A549 (cell line): ENCODE measurements around the gene ORAI1. TPM values are rescaled to one million over a fixed set of nuclear protein-coding genes. Genes with fewer than 3 reads are reported as not detected.

ENCODE experiments used
- ATAC-seq, 2 experiments: fragments of 200-7000 bp in 1 of 2; fragments of >200 bp in 1 of 2; cut with Nextera tagmentation in 1 of 2; cut with Tn5 transposase in 1 of 2; 3 replicates each; pipeline versions ENCODE4 v1.8.0 to v1.9.1; 2018 to 2020; ENCODE audit warnings: mild to moderate bottlenecking in 1 of 2, moderate library complexity in 1 of 2
- CTCF ChIA-PET: fragments of 300-600 bp; sonication (Branson Sonifier 250); formaldehyde crosslinking; extraction: SDS; loops from one replicate; lab custom pipeline; 2021; ENCODE audit warnings: antibody characterized with exemption, inconsistent platforms; lab: Yijun Ruan, JAX
- POLR2A ChIA-PET: fragments of 350-600 bp; formaldehyde crosslinking; extraction: SDS; loops from one replicate; lab custom pipeline; 2021; ENCODE audit warnings: antibody characterized with exemption, inconsistent platforms; lab: Yijun Ruan, JAX
- DNase-seq, 2 experiments: peaks; one replicate each; pipeline versions ENCODE4 v3.0.0 to v3.0.0-alpha.2; 2011 to 2016; ENCODE audit warnings: low read depth in 1 of 2, low spot score in 1 of 2
- FAIRE-seq: peaks from 2 replicates; lab custom pipeline; 2011; peaks lifted over from hg19 to GRCh38; lab: Jason Lieb, UNC
- H3K27ac ChIP-seq, 2 experiments: fragments of >200 bp; sonication (Bioruptor Twin); formaldehyde crosslinking; 3 replicates each; pipeline ENCODE4 v1.5.1; 2016 to 2017
- H3K4me1 ChIP-seq: fragments of >200 bp; sonication (Bioruptor Twin); formaldehyde crosslinking; 3 replicates; pipeline ENCODE4 v1.6.1; 2016
- H3K4me2 ChIP-seq: fragments of >200 bp; sonication (Bioruptor Twin); formaldehyde crosslinking; 3 replicates; pipeline ENCODE4 v1.6.1; 2016
- H3K4me3 ChIP-seq: fragments of >200 bp; sonication (Bioruptor Twin); formaldehyde crosslinking; 3 replicates; pipeline ENCODE4 v1.5.1; 2016
- H3K9me3 ChIP-seq: fragments of >200 bp; sonication (Bioruptor Twin); formaldehyde crosslinking; 3 replicates; pipeline ENCODE4 v1.6.1; 2016
- BHLHE40 ChIP-seq: IDR thresholded peaks from 2 replicates; pipeline ENCODE4 v1.6.1; 2012; ENCODE audit warnings: low read depth, low read length, inconsistent platforms
- CBX2 ChIP-seq: fragments of 200-600 bp; sonication (generic); IDR thresholded peaks from 2 replicates; pipeline ENCODE4 v1.6.1; 2016; ENCODE audit warnings: low read depth, mild to moderate bottlenecking, borderline replicate concordance
- EHF ChIP-seq: fragments of 250-450 bp; sonication (Bioruptor Pico); IDR thresholded peaks from 2 replicates; pipeline ENCODE4 v1.5.0; 2020; ENCODE audit warnings: mild to moderate bottlenecking
- EHMT2 ChIP-seq: fragments of 200-600 bp; sonication (generic); IDR thresholded peaks from 2 replicates; pipeline ENCODE4 v1.6.1; 2016; ENCODE audit warnings: antibody characterized with exemption, low read depth, mild to moderate bottlenecking, moderate library complexity
- ELK1 ChIP-seq: fragments of 150-350 bp; IDR thresholded peaks from 2 replicates; pipeline ENCODE4 v1.6.1; 2014; ENCODE audit warnings: low read depth, mild to moderate bottlenecking, low read length
- ESRRA ChIP-seq: fragments of 150-350 bp; IDR thresholded peaks from 2 replicates; pipeline ENCODE4 v1.6.1; 2014; ENCODE audit warnings: mild to moderate bottlenecking, low read length, borderline replicate concordance
- FOSB ChIP-seq: fragments of 250-450 bp; sonication (Bioruptor Pico); IDR thresholded peaks from 2 replicates; pipeline ENCODE4 v1.5.0; 2020; ENCODE audit warnings: mild to moderate bottlenecking, moderate library complexity
- FOSL2 ChIP-seq, 2 experiments: fragments of 450-650 bp in 1 of 2; fragments of >200 bp in 1 of 2; sonication (Bioruptor Twin) in 1 of 2; formaldehyde crosslinking; IDR thresholded peaks; 2 replicates each; pipeline versions ENCODE4 v1.5.0 to v1.6.1; 2016 to 2020; ENCODE audit warnings: mild to moderate bottlenecking in 1 of 2, moderate library complexity in 1 of 2
- FOXS1 ChIP-seq: fragments of 250-450 bp; sonication (Bioruptor Pico); IDR thresholded peaks from 2 replicates; pipeline ENCODE4 v1.5.0; 2020; ENCODE audit warnings: mild to moderate bottlenecking, moderate library complexity
- HDAC2 ChIP-seq: fragments of 200-600 bp; sonication (generic); IDR thresholded peaks from 2 replicates; pipeline ENCODE4 v1.6.1; 2016
- JUN ChIP-seq, 2 experiments: fragments of >200 bp; sonication (Bioruptor Twin); formaldehyde crosslinking; IDR thresholded peaks; 2 replicates in 1 of 2; 3 replicates in 1 of 2; pipeline ENCODE4 v1.6.1; 2016 to 2017
- JUNB ChIP-seq: fragments of >200 bp; sonication (Bioruptor Twin); formaldehyde crosslinking; IDR thresholded peaks from 2 replicates; pipeline ENCODE4 v1.6.1; 2016
- MAFK ChIP-seq: fragments of 450-650 bp; IDR thresholded peaks from 2 replicates; pipeline ENCODE4 v1.6.1; 2014; ENCODE audit not compliant: partially characterized antibody
- NR3C1 ChIP-seq: fragments of >200 bp; sonication (Bioruptor Twin); formaldehyde crosslinking; IDR thresholded peaks from 3 replicates; pipeline ENCODE4 v1.6.1; 2017
- RARB ChIP-seq: fragments of 250-450 bp; sonication (Bioruptor Pico); IDR thresholded peaks from 2 replicates; pipeline ENCODE4 v1.8.0; 2021; ENCODE audit warnings: mild to moderate bottlenecking, moderate library complexity
- REST ChIP-seq: fragments of 200-600 bp; sonication (generic); IDR thresholded peaks from 2 replicates; pipeline ENCODE4 v1.6.1; 2016; ENCODE audit warnings: antibody characterized with exemption, mild to moderate bottlenecking, moderate library complexity
- TFCP2L1 ChIP-seq: fragments of 250-450 bp; sonication (Bioruptor Pico); IDR thresholded peaks from 2 replicates; pipeline ENCODE4 v1.5.0; 2021; ENCODE audit warnings: mild to moderate bottlenecking
- USF2 ChIP-seq: fragments of 450-650 bp; IDR thresholded peaks from 2 replicates; pipeline ENCODE4 v1.6.1; 2014; ENCODE audit warnings: antibody characterized with exemption
- WGBS: methylation state at CpG from one replicate; pipeline ENCODE4 v1.1.6; 2017; ENCODE audit errors: missing lambda C conversion rate; 5-methylcytosine and 5-hydroxymethylcytosine counted together
- polyA plus RNA-seq, 4 experiments: library from polyadenylated mRNA; depleted of rRNA in 3 of 4; stranded (reverse); fragments of >200 nt; fragmentation: RNase III in 1 of 4; extraction: RNeasy Plus Mini Kit Qiagen cat#74134 plus additional on column Dnase treatment in 1 of 4; gene quantifications; 2 replicates in 3 of 4; 3 replicates in 1 of 4; pipeline ENCODE4 v1.2.3, GENCODE V29; 2011 to 2017

Gene ORAI1
- polyA plus RNA-seq, 2 of the 4 experiments (the other 2 are of a cell fraction): 18.7 to 22.1 TPM

GRCh38 chr12:121628037-121628436, 1.7 kb downstream of the ORAI1 start:
- ATAC-seq (no peak), FAIRE-seq (no peak), DNase-seq (no peak)
- TF ChIP-seq NR3C1 (no peak), EHF (CRISPR knock-in tag) (no peak), ESRRA (no peak), HDAC2 (no peak), FOSL2 (IDR thresholded peaks at IDR 0.05) (no peak), FOSL2 (CRISPR knock-in tag; IDR thresholded peaks at IDR 0.05) (no peak), USF2 (no peak), MAFK (no peak), EHMT2 (no peak), ELK1 (no peak), JUN (IDR thresholded peaks at IDR 0.05) (no peak), RARB (CRISPR knock-in tag) (no peak), FOSB (CRISPR knock-in tag) (no peak), REST (no peak)
- POLR2A ChIA-PET: no interaction called here
- Histone ChIP-seq H3K4me2 (peak overlapping the region; percentile 85), H3K4me1 (peaks cover 37% of the 10 kb centered on the region), H3K9me3 (no peaks in the 10 kb centered on the region), H3K4me3 (peak overlapping the region; percentile 67), H3K27ac (peak overlapping the region; percentile 9 to 92; a peak in 5 of 6 replicates)
- 79% methylated on average over 8 of the region's 8 CpGs for WGBS
- CTCF ChIA-PET: interaction anchor here (0.7 to 12.4 kb wide), 9 partner anchors 16 to 167 kb away, joined by 3 to 190 read pairs (median 14); partner anchors contain the start of genes MORN3 and RHOF

GRCh38 chr12:121628536-121628935, 2.2 kb downstream of the ORAI1 start:
- no peak for FAIRE-seq
- ChIA-PET CTCF (interaction anchor here (0.7 to 12.4 kb wide), 9 partner anchors 9 to 129 kb away, joined by 3 to 190 read pairs (median 8); partner anchors contain the start of gene MORN3), POLR2A (no interaction called here)
- 92% methylated on average over 5 of the region's 5 CpGs for WGBS
- no peaks in the 10 kb centered on the region for H3K9me3 ChIP-seq
- TF ChIP-seq CBX2 (no peak), NR3C1 (no peak), BHLHE40 (no peak), FOXS1 (CRISPR knock-in tag) (no peak), TFCP2L1 (CRISPR knock-in tag) (no peak), EHF (CRISPR knock-in tag) (no peak), ELK1 (no peak), JUNB (no peak)
- no peak for DNase-seq
- H3K4me1 ChIP-seq: peaks cover 41% of the 10 kb centered on the region
- ATAC-seq: no peak
- H3K4me3 ChIP-seq: no peak overlapping the region
- H3K27ac ChIP-seq: peak overlapping the region in 1 of 2 experiments; percentile 92; a peak in 2 of 6 replicates
- H3K4me2 ChIP-seq: peak overlapping the region; percentile 85
